Right renal pelvis (tissue), 4 donors: ENCODE data around the gene WDR45. TPM values are rescaled to one million over a fixed set of nuclear protein-coding genes. Genes with fewer than 3 reads are reported as not detected.

Source experiments
- DNase-seq, 4 donors: peaks; one replicate each; pipeline ENCODE4 v3.0.0-alpha.2; 2013; ENCODE audit warnings: low read depth in 4 of 4, low spot score in 3 of 4, missing footprints in 1 of 4
- polyA plus RNA-seq, 4 donors: library from polyadenylated mRNA; unstranded; fragments of 120-200 nt; gene quantifications; one replicate each; pipeline ENCODE4 v1.2.1, GENCODE V29; 2013; ENCODE audit not compliant: insufficient read length in 4 of 4

The WDR45 gene
- polyA plus RNA-seq, 4 donors, result 54.1 to 57.3 (median 55.3) TPM

DNA sequence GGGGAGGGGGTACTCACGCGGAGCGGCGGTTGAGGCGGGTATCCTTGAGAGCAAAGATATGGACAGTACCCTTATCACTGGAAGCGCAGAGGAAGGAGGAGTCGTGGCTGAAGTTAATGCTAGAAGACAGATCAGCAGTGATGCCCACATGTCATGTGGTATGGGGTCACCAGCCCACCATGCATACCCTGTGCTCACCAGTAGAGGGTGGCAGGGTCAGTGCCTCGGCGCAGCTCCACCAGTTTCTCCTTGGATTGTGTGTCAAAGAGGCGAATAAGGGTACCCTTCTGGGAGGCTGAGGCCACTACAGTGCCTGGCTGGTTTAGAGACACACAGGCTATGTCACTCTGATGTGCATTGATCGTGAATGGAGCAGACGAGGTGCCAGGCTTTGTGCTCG is 4.3 kb downstream of the WDR45 start:
- no peak for DNase-seq

DNA sequence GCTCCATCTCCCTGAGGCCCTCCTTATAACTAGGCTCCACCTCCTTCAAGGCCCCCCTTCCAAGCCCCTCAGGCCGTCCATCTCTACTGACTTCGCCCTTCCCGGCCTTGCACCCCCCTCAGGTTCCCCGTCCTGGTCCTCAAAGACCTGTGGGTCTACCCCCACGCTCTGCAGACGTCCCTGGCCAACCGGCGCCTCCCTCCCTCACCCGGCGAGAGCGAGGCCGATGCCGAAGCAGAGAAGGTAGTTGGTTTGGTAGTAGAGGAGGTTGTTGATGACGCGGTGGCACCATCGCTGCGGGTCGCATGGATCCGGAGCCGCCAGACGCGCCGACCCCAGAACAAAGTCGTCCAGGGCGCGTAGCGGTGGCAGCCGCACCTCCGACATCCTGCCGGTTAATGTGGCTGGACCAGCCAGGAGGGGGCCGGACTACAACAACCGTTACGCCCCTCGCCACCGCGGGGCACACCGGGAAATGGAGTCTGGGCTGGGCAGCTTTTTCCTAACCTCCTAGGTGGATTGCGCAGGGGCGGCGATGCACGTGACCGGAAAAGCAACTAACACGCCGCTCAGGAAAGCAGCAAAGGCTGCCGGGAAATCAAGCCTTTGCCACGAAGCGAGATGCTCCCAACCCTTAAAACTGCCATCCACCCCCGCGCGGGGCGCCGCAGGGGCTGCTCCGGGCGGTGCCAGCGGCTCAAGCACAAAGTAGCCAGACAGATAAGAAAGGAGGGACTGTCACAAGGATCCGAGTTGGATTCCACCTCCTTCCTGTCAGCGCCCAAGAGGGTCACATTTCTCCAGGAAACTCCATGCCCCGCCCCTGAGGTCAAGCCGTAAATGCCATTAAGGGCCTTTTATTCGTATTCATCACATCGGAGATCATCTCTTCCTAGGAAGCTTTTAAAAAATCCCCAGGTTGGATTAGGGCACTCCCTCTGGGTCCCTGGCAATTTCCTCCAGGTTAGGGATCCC is 5.8 kb downstream of the WDR45 start, which contains the start of gene PRAF2:
Gene PRAF2 (minus strand): TSS at position 402 of the 975 bp plus-strand sequence. CDS start 15 bp downstream, at position 387.
- peak in 3 of 4 donors; percentile 67 to 86 (median 72) for DNase-seq

DNA sequence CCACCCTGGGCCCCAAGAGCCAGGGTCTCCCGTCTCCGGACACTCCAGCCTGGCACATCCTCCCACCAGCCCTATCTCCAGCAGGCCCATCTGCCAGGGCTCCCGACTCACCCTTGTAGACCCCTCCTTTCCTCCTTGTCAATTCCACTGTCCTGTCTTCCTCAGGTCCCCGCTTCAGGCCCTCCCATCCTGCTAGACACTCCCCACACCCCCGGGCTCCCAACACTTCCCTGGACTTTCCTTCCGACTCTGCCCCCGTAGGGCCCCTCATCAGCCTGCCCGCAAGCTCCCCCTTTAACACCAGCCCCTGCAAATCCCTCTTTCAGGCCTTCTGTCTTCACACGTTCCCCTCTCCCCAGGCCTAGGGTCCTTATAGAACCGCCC is 7.0 kb downstream of the WDR45 start:
- no peak for DNase-seq

DNA sequence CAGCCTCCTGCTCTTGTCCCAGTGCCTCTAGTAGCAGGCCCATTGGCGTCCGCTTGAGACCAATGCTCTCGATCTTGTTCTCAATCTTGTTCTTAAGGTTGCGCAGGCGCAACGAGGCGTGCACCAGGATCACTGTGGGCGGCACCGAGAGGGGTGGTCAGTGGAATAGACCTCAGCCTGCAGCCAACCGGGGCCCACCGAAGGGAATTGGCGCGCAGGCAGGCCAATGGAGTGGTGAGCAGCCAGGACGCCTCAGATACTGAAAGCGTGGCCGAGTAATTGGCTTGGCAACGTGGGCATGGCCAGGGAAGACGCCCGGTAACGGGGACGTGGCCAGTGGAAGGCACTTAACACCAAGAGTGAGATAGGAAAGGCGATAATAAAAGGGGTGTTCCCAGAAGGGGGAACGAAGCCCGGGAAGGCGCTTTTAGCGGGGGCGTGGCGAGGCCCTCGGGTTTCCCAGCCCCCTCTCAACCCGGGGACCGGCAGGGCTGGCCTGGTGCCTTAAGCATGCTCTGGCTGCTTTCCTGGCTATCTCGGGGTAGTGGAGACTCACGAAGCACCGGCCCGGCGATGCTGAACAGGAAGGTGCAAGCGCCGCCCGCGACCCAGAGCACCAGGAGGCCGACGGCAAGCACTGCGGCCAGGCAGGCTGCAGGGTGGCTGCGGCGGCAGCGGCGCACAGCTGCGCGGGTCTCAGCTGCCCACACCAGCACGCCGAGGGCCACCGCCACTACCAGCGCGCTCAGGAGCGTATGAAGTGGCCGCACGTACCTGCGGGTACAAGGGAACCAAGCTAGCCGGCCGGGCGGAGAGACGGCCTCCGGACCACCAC is 7.6 kb downstream of the WDR45 start:
- DNase-seq, result peak in 1 of 4 donors; percentile 39

DNA sequence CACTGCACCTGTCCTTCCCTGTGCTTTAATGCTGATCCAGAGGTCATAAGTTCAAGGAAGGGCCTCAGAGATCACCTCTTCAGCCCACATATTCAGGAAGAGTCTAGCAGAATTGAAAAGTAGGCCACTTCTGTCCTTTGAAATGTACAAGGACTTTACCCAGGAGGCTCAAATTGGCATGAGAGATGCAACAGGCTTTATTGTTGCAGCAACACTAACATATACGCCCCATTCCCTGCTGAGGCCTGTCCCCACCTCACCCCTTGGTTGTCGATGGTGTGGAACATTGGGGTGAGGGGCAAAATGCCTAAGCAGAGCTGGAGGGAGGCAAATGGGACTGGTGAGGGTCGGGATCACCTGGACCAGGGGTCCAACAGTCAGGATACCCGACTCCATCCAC is 8.7 kb downstream of the WDR45 start:
- DNase-seq, result no peak

DNA sequence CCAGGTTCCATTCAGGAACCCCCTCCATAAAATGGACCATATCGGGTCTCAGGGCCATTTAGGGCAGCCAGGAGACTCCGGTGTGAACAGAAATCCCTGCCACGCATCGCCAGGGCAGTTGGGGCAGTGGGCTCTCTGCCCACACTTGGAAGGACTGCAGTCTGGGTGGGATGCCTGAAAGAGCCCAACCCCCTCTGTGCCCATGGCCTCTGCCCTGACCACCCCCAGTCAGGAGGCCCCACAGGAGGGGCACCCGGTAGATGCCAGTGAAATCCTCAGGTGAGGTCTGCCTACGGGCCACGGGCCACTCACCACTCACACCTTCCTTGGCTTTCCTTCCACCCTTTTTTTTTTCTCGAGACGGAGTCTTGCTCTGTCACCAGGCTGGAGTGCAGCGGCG is 10.6 kb downstream of the WDR45 start:
- no peak for DNase-seq

DNA sequence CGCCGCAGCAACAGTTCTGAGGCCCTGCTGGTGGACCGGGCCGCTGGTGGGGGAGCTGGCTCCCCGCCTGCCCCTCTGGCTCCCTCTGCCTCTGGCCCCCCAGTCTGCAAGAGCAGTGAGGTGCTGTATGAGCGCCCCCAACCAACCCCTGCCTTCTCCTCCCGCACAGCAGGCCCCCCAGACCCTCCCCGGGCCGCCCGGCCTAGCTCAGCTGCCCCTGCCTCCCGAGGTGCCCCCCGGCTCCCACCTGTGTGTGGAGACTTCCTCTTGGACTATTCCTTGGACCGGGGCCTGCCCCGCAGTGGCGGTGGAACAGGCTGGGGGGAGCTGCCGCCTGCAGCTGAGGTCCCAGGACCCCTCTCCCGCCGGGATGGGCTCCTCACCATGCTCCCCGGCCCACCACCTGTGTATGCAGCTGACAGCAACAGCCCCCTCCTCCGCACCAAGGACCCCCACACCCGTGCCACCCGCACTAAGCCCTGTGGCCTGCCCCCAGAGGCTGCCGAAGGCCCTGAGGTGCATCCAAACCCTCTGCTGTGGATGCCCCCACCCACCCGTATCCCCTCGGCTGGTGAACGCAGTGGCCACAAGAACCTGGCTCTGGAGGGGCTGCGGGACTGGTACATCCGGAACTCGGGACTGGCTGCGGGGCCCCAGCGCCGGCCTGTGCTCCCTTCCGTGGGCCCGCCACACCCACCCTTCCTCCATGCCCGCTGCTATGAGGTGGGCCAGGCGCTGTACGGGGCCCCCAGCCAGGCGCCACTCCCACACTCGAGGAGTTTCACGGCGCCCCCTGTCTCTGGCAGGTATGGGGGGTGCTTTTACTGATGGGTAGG is 12.2 kb downstream of the WDR45 start:
- DNase-seq, result no peak

DNA sequence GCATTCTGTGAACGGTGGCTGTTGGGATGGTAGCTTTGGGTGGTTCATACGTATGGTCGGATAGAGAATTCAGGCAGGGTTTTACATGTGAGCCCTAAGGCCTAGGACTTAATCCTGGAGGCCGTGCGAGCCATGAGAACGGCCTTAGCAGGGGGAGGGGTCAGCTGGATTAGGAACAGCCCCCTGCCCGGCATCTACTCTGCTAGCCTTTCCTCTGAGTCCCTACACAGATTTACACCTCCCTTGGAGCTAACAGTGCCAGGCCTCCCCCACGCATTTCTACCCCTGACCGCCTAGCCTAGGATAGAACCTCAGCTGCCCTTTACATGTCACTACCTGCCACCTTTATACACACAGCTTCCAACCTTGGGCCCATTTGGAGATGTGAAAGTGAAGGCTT is 13.0 kb downstream of the WDR45 start:
- no peak for DNase-seq

DNA sequence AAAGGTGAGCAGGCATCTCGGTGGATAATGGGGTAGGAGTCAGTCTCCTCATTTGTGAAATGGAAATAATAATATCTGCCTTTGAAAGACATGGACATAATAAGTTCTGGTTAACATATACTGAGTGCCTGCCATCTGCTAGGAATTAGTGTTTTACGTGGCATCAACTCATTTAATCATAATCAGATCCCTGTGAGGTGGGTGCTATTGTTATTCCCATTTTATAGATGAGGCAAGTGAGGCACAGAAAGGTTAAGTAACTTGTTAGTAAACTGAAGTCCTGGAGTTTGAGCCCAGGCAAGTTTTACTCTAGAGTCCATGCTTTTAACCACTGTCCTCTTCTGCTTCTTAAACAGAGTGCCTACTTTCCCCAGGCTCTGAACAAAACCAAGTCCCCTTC is 13.4 kb downstream of the WDR45 start:
- DNase-seq, result no peak

DNA sequence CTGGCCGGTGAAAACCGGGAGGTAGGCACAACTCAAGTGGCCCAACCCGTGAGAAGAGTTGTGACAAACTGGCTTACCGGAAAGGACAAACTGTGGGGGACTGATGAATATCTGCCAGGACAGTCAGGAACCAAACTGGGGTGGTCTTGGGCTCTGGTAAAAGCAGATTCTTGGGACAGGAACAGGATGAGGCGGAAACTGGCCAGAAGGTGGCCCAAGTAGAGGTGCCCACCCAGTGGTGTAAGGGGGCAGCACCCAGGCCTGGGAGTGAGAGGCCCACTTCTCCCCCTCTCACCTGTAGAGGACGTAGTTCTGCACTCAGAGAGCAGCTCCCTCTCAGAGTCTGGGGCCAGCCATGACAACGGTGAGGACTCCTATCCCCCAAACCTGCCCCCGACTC is 15.0 kb downstream of the WDR45 start:
- no peak for DNase-seq

DNA sequence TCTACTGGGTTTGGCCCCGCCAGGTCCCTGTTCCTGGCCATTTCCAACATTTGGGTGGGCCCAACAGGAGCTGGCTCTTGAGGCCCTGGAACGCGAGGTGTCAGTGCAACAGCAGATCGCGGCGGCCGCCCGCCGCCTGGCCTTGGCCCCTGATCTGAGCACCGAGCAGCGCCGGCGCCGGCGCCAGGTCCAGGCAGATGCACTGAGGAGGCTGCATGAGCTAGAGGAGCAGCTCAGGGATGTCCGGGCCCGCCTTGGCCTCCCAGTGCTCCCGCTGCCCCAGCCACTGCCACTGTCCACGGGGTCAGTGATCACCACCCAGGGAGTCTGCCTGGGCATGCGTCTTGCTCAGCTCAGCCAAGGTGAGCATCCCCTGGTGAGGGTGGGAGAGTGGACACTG is 15.4 kb downstream of the WDR45 start:
- no peak for DNase-seq

DNA sequence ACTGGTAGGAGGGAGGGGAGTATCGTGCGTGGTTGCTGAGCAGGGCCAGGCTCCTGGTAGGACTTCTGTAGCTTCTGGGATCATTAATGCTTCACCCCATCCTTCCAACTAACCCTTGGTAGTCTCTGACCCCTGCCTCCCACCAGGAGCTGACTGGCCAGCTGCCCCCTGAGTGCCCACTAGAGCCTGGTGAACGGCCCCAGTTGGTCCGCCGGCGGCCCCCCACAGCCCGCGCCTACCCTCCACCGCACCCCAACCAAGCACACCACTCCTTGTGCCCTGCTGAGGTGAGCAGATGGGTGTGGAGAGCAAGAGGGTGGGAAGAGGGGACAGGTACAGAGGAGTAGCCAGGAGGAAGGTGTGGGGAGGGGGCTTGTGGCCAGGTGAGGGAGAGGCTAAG is 16.0 kb downstream of the WDR45 start:
- no peak for DNase-seq

DNA sequence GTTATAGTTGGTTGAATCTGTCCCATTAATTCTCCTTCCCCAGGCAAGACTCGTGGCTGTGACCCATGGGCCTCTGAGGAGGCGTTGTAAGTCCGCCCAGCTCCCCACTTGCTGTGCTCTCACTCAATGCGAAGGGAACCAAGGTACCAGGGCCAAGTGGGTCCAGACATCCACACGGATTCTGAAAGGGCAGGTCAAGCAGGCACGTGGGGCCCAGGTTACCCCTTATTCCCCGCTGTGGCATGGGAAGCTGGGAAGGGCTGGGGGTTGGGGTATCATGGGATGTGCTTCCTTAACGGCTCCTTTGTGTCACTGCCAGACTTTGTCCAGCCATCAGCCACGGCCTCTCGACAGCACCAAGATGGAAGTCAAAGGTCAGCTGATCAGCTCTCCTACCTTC is 17.8 kb downstream of the WDR45 start:
- no peak for DNase-seq

DNA sequence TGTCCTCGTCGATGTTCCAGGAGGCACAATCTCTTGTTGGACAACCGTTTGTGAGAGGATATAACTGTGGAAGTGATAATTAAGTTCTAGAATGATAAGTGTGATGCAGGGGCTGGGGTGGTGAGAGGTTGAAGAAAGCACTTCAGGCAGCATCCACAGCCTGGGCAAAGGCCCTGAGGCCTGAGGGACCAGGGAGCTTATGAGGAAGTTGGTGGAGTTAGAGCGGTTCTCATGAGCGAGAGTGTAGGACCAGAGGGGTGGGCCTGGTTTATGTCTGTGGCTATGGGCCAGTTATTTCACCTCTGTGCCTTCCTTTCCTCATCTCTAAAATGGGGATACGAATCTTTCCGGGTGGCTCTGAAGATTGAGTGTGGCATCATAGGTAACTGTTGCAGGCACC is 18.2 kb downstream of the WDR45 start:
- DNase-seq, result no peak

DNA sequence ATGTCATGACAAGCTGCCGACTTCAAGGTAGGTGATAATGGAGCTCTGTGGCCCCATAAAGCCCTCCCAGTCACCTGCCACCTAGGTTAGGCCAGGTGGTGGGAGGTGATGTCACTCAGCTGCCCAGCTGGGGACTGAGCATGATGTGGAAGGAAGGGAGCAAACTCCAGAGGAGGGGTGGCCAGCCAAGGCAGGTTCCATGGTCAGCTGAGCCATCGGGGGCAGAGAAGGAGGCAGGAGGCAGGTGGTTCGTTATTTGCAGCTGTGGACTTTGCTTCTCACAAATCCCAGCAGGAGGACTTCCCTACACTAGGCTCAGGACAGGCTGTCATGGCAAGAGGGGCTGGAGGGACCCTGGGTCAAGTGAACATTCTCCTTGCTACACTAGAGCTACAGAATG is 18.8 kb downstream of the WDR45 start:
- no peak for DNase-seq

DNA sequence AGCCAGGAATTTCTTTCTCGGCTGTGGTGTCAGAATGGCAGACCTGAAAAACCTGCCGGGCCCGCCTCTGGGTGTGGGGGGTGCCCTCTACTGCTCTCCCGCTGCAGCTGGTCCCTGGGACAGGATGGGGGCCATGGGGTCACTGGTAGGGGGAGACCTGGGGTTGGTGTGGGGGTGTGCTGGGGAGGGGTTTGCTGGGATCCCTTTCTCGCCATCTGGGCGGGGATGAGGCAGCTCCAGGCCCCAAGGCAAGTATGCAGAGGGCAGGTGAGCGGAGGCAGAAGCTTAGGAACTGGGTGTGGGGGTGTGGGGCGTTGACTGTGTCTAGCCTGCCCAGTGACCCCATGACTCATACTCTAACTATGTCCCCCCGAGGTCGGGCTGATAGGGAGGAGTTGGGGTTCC is 20.0 kb downstream of the WDR45 start:
- DNase-seq, result no peak

DNA sequence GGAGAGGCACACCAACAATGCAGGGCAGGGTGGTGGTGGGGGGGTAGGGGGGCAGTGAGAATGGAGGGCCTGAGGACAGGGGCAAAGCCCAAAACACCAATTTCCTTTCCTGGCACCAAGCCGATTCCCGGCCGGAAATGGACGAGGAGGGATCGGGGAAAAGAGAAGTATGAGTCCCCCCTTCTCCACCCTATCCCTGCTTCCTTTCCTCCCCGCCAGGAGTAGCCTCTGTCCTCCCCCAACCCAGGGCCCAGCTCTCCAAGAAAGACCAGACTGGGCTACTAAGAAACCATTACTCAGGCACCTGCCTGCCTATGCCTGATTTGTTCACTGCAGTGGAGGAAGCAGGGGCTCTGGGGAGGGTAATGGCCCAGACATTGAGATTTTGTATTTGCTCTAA is 20.5 kb downstream of the WDR45 start:
- no peak for DNase-seq

DNA sequence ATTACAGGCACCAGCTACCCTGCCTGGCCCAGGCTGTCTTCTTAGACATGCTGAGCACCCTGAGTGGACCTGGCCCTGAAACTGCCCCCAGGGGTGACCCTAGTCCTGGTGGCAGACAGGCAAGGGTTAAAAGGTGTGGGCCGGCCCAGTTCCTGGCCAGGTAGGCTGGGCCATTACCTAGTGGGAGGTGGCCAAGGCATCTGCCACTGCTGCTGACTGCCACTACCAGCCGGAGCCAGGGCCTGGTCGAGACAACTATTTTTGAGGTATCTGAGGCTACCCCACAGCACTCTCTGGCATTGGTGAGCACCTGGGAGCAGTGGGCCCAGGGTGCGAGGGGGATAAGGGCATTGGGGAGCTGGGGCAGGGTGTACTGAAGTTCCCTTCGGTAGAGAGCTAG is 20.9 kb downstream of the WDR45 start, which contains the start of gene CCDC120:
Gene CCDC120 (plus strand): TSS at position 206 of the 400 bp plus-strand sequence. CDS start 3,043 bp downstream, outside the sequence.
- no peak for DNase-seq

DNA sequence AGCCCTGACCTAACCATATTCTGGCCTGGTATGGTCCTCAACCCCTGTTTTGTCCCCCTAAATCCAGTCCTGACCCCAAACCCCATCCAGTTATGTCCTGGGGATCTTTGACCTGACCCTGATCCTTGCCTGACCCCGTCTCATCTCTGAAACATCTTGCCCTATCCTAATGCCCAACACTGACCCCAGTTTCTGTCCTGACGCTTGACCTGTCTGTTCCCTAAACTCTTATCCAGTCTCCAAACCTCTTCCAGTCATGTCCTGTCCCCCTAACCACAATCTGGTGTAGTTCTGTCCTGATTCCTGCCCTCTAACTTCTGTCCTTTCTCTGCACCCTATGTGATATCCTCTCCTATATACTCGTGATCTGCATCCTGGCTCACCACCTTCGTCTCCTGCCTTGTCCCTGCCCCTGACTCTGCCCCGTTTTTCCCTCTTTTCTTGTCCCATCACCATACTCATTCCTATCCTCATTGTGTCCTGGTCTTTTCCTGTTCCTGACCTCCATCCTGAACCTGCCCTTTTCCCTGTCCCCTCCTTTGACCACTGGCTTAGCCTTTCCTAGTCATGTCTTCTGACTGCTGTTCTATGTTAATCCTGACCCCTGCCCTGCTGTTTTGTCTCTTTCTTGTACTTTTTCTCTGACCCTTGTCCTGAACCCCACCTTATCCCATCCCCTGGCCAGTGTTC is 25.5 kb downstream of the WDR45 start:
- no peak for DNase-seq
